Naive thymus-derived CD8-positive, alpha-beta T cell (primary cell): Measurements from ENCODE around the gene ADGRG3. TPM values are rescaled to one million over a fixed set of nuclear protein-coding genes. Genes with fewer than 3 reads are reported as not detected.

Source experiments
- ATAC-seq, 2 donors: fragments of 150-1000 bp; cut with Tn5 transposase in 1 of 2; sonication (Bioruptor Pico), chemical (Tn5 transposase) in 1 of 2; 1 replicate in 1 of 2; 2 replicates in 1 of 2; pipeline ENCODE4 v1.10.0; 2021; ENCODE audit warnings: mild to moderate bottlenecking in 2 of 2, moderate library complexity in 2 of 2
- POLR2A ChIA-PET: fragments of 350-600 bp; sonication (Branson Sonifier 250); formaldehyde crosslinking; loops from one replicate; lab custom pipeline; 2021; ENCODE audit warnings: antibody characterized with exemption; lab: Charles Lee
- DNase-seq, 10 donors: peaks; one replicate each; pipeline versions ENCODE4 v3.0.0 to v3.0.0-alpha.2; 2020 to 2022
- H3K27ac Mint-ChIP-seq, 10 donors: one replicate each; pipeline ENCODE4 v1.8.0; 2020 to 2022; ENCODE audit warnings: mild to moderate bottlenecking in 10 of 10, mixed read lengths in 10 of 10, moderate library complexity in 4 of 10, inconsistent platforms in 1 of 10
- H3K27me3 Mint-ChIP-seq, 5 donors: one replicate each; pipeline ENCODE4 v1.8.0; 2021 to 2022; ENCODE audit warnings: mixed read lengths in 5 of 5
- H3K36me3 Mint-ChIP-seq, 3 donors: one replicate each; pipeline ENCODE4 v1.8.0; 2020 to 2022; ENCODE audit warnings: mixed read lengths in 3 of 3, mild to moderate bottlenecking in 2 of 3, inconsistent platforms in 1 of 3
- H3K4me1 Mint-ChIP-seq, 4 donors: one replicate each; pipeline ENCODE4 v1.8.0; 2021 to 2022; ENCODE audit warnings: mixed read lengths in 4 of 4
- H3K4me3 Mint-ChIP-seq, 10 donors: one replicate each; pipeline ENCODE4 v1.8.0; 2020 to 2022; ENCODE audit warnings: mild to moderate bottlenecking in 10 of 10, mixed read lengths in 10 of 10, moderate library complexity in 6 of 10, inconsistent platforms in 1 of 10
- H3K9me3 Mint-ChIP-seq, 9 donors: one replicate each; pipeline ENCODE4 v1.8.0; 2020 to 2022; ENCODE audit warnings: mixed read lengths in 9 of 9, mild to moderate bottlenecking in 3 of 9, inconsistent platforms in 1 of 9, moderate library complexity in 1 of 9
- polyA plus RNA-seq, 3 donors: library from polyadenylated mRNA; unstranded; fragments of 300-500 nt; fragmentation: Illumina TruSeq; gene quantifications; one replicate each; pipeline ENCODE4 v1.2.3, GENCODE V29; 2021
- total RNA-seq, 8 experiments: library from RNA in 2 of 8; stranded (reverse) in 2 of 8; gene quantifications; one replicate each; pipeline ENCODE4 v1.2.3 and lab custom pipeline; 2021 to 2026

The ADGRG3 gene
- total and polyA plus RNA-seq, 5 experiments from 2014 or later: not detected

- Mint-ChIP-seq H3K9me3 (no peaks in the 10 kb centered on the region), H3K27ac (peak overlapping the region in 7 of 10 donors; percentile 3 to 79 (median 57))
- POLR2A ChIA-PET: no interaction called here
Measured at GRCh38 chr16:57651344-57652333, 16.5 kb upstream of the ADGRG3 start.

GRCh38 chr16:57652695-57653471 is 15.2 kb upstream of the ADGRG3 start:
- ATAC-seq (no peak), DNase-seq (no peak)
- H3K4me1 Mint-ChIP-seq: peaks cover 16 to 47% (median 28%) of the 10 kb centered on the region in 4 donors
- no peaks in the 10 kb centered on the region for H3K27me3 Mint-ChIP-seq
- H3K36me3 Mint-ChIP-seq: no peaks in the 10 kb centered on the region
- POLR2A ChIA-PET: no interaction called here
- peak overlapping the region in 2 of 10 donors; percentile 57 to 78 for H3K27ac Mint-ChIP-seq
- H3K4me3 Mint-ChIP-seq: no peak overlapping the region
- H3K9me3 Mint-ChIP-seq: no peaks in the 10 kb centered on the region

More at GRCh38 chr16:57651344-57652333, 16.5 kb upstream of the ADGRG3 start:
- H3K4me3 Mint-ChIP-seq: peak overlapping the region in 2 of 10 donors; percentile 32 to 40
- H3K27me3 Mint-ChIP-seq: no peaks in the 10 kb centered on the region
- ATAC-seq: peak in 1 of 2 donors; percentile 31
- no peaks in the 10 kb centered on the region for H3K36me3 Mint-ChIP-seq
- peaks cover 23 to 57% (median 39%) of the 10 kb centered on the region in 4 donors for H3K4me1 Mint-ChIP-seq
- DNase-seq: no peak

DNA sequence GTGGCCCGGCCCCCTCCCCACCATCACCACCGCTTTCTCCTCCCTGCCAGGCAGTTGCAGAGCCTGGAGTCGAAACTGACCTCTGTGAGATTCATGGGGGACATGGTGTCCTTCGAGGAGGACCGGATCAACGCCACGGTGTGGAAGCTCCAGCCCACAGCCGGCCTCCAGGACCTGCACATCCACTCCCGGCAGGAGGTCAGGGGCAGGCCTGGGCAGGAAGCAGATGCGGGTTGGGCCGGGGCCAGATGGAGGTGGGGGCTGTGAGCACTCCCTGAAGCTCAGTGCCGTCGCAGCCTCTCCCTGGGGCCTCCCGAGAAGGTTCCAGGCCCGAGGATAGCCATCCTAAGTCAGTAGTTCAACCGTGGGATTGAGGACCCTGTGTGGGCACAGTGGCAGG is 14.2 kb upstream of the ADGRG3 start:
- Mint-ChIP-seq H3K9me3 (no peaks in the 10 kb centered on the region), H3K27me3 (no peaks in the 10 kb centered on the region), H3K4me3 (no peak overlapping the region), H3K27ac (peak overlapping the region in 1 of 10 donors; percentile 25), H3K4me1 (peaks cover 12 to 42% (median 18%) of the 10 kb centered on the region in 4 donors), H3K36me3 (no peaks in the 10 kb centered on the region)
- ATAC-seq (no peak), DNase-seq (no peak)
- POLR2A ChIA-PET: no interaction called here

GRCh38 chr16:57656342-57656955 is 11.7 kb upstream of the ADGRG3 start:
- no peak for ATAC-seq
- H3K36me3 Mint-ChIP-seq: no peaks in the 10 kb centered on the region
- H3K27me3 Mint-ChIP-seq: no peaks in the 10 kb centered on the region
- POLR2A ChIA-PET: no interaction called here
- H3K9me3 Mint-ChIP-seq: no peaks in the 10 kb centered on the region
- H3K4me1 Mint-ChIP-seq: peaks cover 7 to 32% (median 9%) of the 10 kb centered on the region in 4 donors
- H3K4me3 Mint-ChIP-seq: peak overlapping the region in 2 of 10 donors; percentile 39 to 50
- peak overlapping the region in 5 of 10 donors; percentile 14 to 84 (median 47) for H3K27ac Mint-ChIP-seq
- no peak for DNase-seq

DNA sequence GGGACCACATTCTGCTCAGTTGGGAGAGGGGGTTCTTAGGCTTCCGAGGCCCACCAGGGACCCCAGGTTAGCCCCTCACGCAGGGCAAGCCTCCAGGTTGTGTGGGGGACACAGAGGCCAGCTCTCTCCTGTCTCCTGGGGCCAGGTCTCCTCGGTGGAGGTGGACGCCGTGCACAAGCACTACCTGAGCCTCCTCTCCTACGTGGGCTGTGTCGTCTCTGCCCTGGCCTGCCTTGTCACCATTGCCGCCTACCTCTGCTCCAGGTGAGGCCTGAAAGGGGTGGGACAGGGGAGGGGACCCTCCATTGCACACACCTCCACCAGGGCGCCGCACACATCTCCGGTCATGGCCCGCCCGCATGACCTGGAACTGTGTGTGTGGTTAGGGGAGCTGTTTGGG is 10.9 kb upstream of the ADGRG3 start:
- Mint-ChIP-seq H3K4me3 (no peak overlapping the region), H3K9me3 (no peaks in the 10 kb centered on the region), H3K27me3 (no peaks in the 10 kb centered on the region), H3K27ac (peak overlapping the region in 2 of 10 donors; percentile 46 to 53), H3K36me3 (peaks cover 0 to 1% (median 0%) of the 10 kb centered on the region in 3 donors), H3K4me1 (peaks cover 0 to 24% (median 2%) of the 10 kb centered on the region in 4 donors)
- ATAC-seq: no peak
- POLR2A ChIA-PET: no interaction called here
- no peak for DNase-seq

DNA sequence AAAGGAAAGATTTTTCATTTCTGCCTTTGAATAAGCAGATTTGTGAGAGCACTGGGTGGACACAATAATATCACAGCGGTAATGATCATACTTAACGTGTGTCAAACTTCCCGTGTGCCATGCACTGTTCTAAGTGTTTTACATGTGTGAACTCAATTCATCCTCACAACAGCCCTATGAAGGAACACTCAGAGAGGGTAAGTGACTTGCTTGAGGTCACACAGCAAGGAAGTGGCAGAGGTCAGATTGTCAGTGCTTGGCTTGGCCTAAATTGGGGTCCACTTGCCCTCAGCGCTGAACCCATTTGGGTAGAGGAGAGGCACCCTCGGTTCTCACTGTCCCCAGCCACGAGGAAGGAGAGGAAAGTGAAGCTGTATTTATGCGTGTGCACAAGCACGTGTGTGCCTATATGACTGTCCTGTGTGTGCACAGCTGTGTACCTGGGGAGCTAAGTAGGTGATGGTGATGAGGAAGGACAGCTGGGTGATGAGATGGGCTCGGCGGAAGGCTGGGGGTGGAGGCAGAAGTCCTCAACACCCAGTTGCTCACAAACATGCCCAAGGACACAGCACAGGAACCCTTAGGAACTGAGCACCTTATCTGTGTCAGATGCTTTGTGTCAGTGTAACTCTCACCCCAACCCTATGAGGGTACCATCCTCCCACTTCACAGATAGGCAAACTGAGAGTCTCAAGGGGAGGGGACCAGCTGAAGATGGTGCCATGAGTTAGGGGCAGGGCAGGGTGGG is 9.8 kb upstream of the ADGRG3 start:
- ATAC-seq (no peak), DNase-seq (no peak)
- Mint-ChIP-seq H3K9me3 (no peaks in the 10 kb centered on the region), H3K4me3 (no peak overlapping the region), H3K36me3 (peaks cover 0 to 1% (median 0%) of the 10 kb centered on the region in 3 donors), H3K27ac (peak overlapping the region in 2 of 10 donors; percentile 46 to 66), H3K27me3 (no peaks in the 10 kb centered on the region), H3K4me1 (peaks cover 0 to 23% (median under 1%) of the 10 kb centered on the region in 4 donors)
- POLR2A ChIA-PET: no interaction called here

DNA sequence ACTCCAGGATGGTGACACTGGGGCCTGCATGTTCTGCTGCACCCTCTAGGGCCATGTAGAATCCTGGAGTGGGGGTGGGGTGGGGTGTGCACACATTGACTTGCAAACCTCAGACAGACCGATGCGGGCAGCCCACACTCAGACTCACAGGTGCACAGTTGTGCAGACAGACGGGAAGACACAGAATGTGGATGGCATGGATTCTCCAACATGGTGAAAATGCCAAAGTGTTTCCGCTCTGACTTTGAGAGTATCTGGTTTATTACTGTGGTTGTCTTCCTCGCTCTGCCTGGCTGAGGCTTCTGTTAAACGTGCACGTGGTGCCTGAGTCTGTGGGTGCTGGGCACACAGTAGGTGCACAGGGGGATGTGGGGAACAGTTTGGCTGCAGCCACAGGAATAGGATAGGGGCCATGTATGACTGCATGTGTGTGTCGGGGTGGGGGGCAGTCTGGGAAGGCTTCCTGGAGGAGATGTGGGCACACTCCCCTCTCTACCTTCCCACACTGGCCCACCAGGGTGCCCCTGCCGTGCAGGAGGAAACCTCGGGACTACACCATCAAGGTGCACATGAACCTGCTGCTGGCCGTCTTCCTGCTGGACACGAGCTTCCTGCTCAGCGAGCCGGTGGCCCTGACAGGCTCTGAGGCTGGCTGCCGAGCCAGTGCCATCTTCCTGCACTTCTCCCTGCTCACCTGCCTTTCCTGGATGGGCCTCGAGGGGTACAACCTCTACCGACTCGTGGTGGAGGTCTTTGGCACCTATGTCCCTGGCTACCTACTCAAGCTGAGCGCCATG is 9.0 kb upstream of the ADGRG3 start:
- Mint-ChIP-seq H3K9me3 (no peaks in the 10 kb centered on the region), H3K27me3 (no peaks in the 10 kb centered on the region), H3K4me3 (no peak overlapping the region), H3K36me3 (peaks cover 0 to 1% (median 0%) of the 10 kb centered on the region in 3 donors), H3K27ac (peak overlapping the region in 2 of 10 donors; percentile 49 to 51), H3K4me1 (peaks cover 0 to 23% (median under 1%) of the 10 kb centered on the region in 4 donors)
- no peak for ATAC-seq
- POLR2A ChIA-PET: no interaction called here
- DNase-seq: no peak

DNA sequence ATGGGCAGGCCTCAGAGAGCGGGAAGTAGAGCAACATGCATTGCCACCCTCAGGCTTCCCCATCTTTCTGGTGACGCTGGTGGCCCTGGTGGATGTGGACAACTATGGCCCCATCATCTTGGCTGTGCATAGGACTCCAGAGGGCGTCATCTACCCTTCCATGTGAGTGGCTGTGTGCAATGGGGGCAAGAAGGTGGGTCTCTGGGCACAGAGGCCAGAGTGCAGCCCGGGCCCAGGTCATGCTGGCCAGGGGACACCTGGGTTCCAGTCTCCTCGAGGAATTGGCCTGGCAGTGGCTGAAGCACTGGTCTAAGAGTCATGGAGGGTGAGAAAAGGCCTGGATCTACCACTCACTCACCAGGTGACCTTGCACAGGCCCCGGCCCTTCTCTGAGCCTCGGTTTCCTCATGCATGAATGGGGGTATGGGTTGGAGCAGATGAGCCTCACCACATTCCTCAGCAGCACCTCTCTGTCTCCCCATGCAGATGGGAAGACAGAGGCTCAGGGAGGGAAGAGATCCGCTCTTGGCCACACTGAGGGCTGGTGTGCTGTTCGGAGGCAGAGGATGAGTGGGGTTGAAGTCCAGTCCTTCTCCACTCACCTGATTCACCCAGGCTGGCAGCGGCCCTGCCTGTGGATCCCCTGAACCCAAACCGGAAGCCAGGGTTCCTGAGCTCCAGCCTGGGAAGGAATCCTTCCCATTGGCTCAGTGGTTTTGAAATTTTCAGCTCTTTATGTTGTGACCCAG is 7.2 kb upstream of the ADGRG3 start:
- DNase-seq: no peak
- POLR2A ChIA-PET: no interaction called here
- H3K27ac Mint-ChIP-seq: peak overlapping the region in 1 of 10 donors; percentile 9
- H3K36me3 Mint-ChIP-seq: peaks cover 0 to 1% (median 0%) of the 10 kb centered on the region in 3 donors
- H3K4me1 Mint-ChIP-seq: peaks cover 0 to 17% (median under 1%) of the 10 kb centered on the region in 4 donors
- no peak for ATAC-seq
- no peak overlapping the region for H3K4me3 Mint-ChIP-seq
- no peaks in the 10 kb centered on the region for H3K9me3 Mint-ChIP-seq
- no peaks in the 10 kb centered on the region for H3K27me3 Mint-ChIP-seq

DNA sequence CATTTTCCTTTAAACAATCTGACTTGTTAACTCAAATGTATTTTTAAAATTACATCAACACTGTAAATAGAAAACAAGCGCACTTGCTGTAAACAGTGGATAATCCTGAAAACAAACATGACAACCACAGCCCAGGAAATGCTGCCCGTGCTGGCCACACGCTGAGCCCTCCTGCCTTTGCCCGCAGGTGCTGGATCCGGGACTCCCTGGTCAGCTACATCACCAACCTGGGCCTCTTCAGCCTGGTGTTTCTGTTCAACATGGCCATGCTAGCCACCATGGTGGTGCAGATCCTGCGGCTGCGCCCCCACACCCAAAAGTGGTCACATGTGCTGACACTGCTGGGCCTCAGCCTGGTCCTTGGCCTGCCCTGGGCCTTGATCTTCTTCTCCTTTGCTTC is 6.6 kb upstream of the ADGRG3 start:
- no peak for DNase-seq
- ATAC-seq: no peak

DNA sequence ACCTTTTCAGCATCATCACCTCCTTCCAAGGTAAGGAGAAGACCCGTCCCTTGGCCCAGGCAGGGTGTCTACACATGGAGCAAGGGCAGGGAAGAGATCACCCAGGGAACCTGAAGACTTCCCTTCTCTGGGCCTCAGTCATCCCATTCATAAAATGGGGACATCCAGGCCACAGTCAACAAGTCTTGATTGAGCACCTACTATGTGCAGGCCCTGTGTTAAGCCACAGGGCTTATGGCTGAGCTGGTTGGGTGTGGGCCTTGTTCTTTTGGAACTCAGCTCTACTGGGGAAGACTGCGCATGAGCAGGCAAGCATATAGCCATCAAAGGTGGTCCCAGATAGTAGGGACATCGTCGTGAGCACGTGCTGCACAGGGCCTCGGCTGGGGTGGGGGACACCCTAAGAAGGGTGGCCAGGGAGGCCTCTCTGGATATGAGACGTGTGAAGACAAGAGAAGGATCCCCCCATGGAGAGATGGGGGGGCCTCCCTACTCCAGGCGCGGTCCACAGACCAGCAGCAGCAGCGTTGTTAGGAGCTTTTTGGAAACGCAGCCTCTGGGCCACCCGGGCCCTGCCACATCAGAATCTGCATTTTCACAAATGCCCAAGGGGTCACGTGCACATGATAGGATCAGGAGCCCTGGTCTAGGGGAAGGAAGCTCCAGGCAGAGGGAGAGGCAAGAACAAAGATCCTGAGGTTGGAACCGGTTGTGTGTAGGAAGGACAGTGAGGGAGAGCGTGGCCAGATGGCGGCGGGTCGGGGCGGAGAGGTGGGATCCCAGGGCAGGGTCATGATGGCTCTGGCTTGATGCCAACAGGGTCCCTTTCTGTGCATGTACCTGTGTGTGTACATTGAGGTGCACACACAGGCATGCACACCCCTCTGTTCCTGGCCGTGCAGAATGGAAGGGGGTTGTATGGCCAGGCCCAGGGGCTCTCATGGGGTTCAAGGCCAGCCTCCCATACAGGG is 5.9 kb upstream of the ADGRG3 start:
- peak overlapping the region in 1 of 10 donors; percentile 12 for H3K27ac Mint-ChIP-seq
- no peak for ATAC-seq

More for the DNA sequence above, 6.6 kb upstream of the ADGRG3 start:
- Mint-ChIP-seq H3K4me1 (peaks cover 0 to 11% (median under 1%) of the 10 kb centered on the region in 4 donors), H3K27me3 (no peaks in the 10 kb centered on the region), H3K27ac (no peak overlapping the region), H3K36me3 (peaks cover 0 to 1% (median 0%) of the 10 kb centered on the region in 3 donors), H3K9me3 (no peaks in the 10 kb centered on the region), H3K4me3 (no peak overlapping the region)
- POLR2A ChIA-PET: no interaction called here

More for the DNA sequence above, 5.9 kb upstream of the ADGRG3 start:
- Mint-ChIP-seq H3K27me3 (no peaks in the 10 kb centered on the region), H3K4me1 (peaks cover 0 to 10% (median 0%) of the 10 kb centered on the region in 4 donors), H3K4me3 (no peak overlapping the region), H3K9me3 (no peaks in the 10 kb centered on the region), H3K36me3 (peaks cover 0 to 1% (median 0%) of the 10 kb centered on the region in 3 donors)
- no peak for DNase-seq
- POLR2A ChIA-PET: no interaction called here
